Measurements from ENCODE around the gene PCAT6. TPM values are rescaled to one million over a fixed set of nuclear protein-coding genes. Genes with fewer than 3 reads are reported as not detected.
A peak's percentile ranks its signal among the peaks of the same experiment; 100 is the strongest.

PCAT6 gene
- total RNA-seq, 4 donors from 2014 or later, result 4.3 TPM; not detected in 3

GRCh38 chr1:202844935-202845334 lies 34.2 kb downstream of the PCAT6 start:
- no peaks in the 10 kb centered on the region for H3K36me3 ChIP-seq
- in situ Hi-C loops (cut with MboI; ENCODE audit: low sequenced_read_pairs in 4 of 4), result no loop called here
- H3K9me3 ChIP-seq, result no peaks in the 10 kb centered on the region
- H3K27ac ChIP-seq, result no peak overlapping the region
- ATAC-seq (no peak), DNase-seq (no peak)
- H3K4me1 ChIP-seq, result no peaks in the 10 kb centered on the region
- H3K27me3 ChIP-seq, result no peaks in the 10 kb centered on the region
- intact Hi-C loops (cut with DNase I; ENCODE audit: low total_unique reads), result no loop called here
- H3K4me3 ChIP-seq, result no peak overlapping the region
- TF ChIP-seq CTCF (IDR thresholded peaks at IDR 0.05 in 4 of 5, conservative IDR thresholded peaks at IDR 0.05 in 1 of 5) (no peak), POLR2A (IDR thresholded peaks at IDR 0.05) (no peak)

GRCh38 chr1:202848191-202848542 lies 37.4 kb downstream of the PCAT6 start:
- Histone ChIP-seq H3K4me3 (no peak overlapping the region), H3K27ac (no peak overlapping the region), H3K4me1 (no peaks in the 10 kb centered on the region), H3K27me3 (no peaks in the 10 kb centered on the region), H3K9me3 (no peaks in the 10 kb centered on the region), H3K36me3 (no peaks in the 10 kb centered on the region)
- in situ Hi-C loops (cut with MboI; ENCODE audit: low sequenced_read_pairs in 4 of 4), result no loop called here
- intact Hi-C loops (cut with DNase I; ENCODE audit: low total_unique reads), result no loop called here
- no peak for TF ChIP-seq POLR2A (IDR thresholded peaks at IDR 0.05)
- TF ChIP-seq CTCF (IDR thresholded peaks at IDR 0.05 in 4 of 5, conservative IDR thresholded peaks at IDR 0.05 in 1 of 5), result no peak
- no peak for ATAC-seq
- no peak for DNase-seq

- ATAC-seq (peak in 1 of 2 donors; percentile 33), DNase-seq (no peak)
- in situ Hi-C loops (cut with MboI; ENCODE audit: low sequenced_read_pairs in 4 of 4), result no loop called here
- no peak for TF ChIP-seq POLR2A (IDR thresholded peaks at IDR 0.05)
- TF ChIP-seq CTCF (IDR thresholded peaks at IDR 0.05 in 4 of 5, conservative IDR thresholded peaks at IDR 0.05 in 1 of 5), result no peak
- no peaks in the 10 kb centered on the region for H3K36me3 ChIP-seq
- H3K9me3 ChIP-seq, result no peaks in the 10 kb centered on the region
- no peak overlapping the region for H3K27ac ChIP-seq
- H3K4me3 ChIP-seq, result no peak overlapping the region
- H3K4me1 ChIP-seq, result no peaks in the 10 kb centered on the region
- intact Hi-C loops (cut with DNase I; ENCODE audit: low total_unique reads), result no loop called here
- no peaks in the 10 kb centered on the region for H3K27me3 ChIP-seq
Observed at GRCh38 chr1:202850593-202851362, 40.0 kb downstream of the PCAT6 start.

- Histone ChIP-seq H3K4me3 (no peak overlapping the region), H3K9me3 (no peaks in the 10 kb centered on the region), H3K27me3 (no peaks in the 10 kb centered on the region), H3K36me3 (no peaks in the 10 kb centered on the region), H3K27ac (no peak overlapping the region), H3K4me1 (no peaks in the 10 kb centered on the region)
- ATAC-seq, result no peak
- intact Hi-C loops (cut with DNase I; ENCODE audit: low total_unique reads), result no loop called here
- no peak for DNase-seq
- TF ChIP-seq CTCF (IDR thresholded peaks at IDR 0.05 in 4 of 5, conservative IDR thresholded peaks at IDR 0.05 in 1 of 5) (no peak), POLR2A (IDR thresholded peaks at IDR 0.05) (no peak)
- in situ Hi-C loops (cut with MboI; ENCODE audit: low sequenced_read_pairs in 4 of 4), result no loop called here
Observed at GRCh38 chr1:202852163-202852904, 41.6 kb downstream of the PCAT6 start.
